ENCODE measurements around the gene IQSEC1. TPM values are rescaled to one million over a fixed set of nuclear protein-coding genes. Genes with fewer than 3 reads are reported as not detected.

The IQSEC1 gene
- total and polyA plus RNA-seq, 2 experiments from 2014 or later, result 8.0 to 51.9 TPM

GRCh38 chr3:12992629-12993516 lies 80.4 kb downstream of the IQSEC1 start:
- Mint-ChIP-seq H3K36me3 (ENCODE audit: low read depth) (no peaks in the 10 kb centered on the region), H3K9me3 (no peaks in the 10 kb centered on the region), H3K27ac (no peak overlapping the region; the same call in 1 of the 2 replicates), H3K4me3 (peak overlapping the region; percentile 67; the same call in 2 of the 3 replicates), H3K27me3 (ENCODE audit: insufficient read depth, low read depth, poor library complexity) (peaks cover 26% of the 10 kb centered on the region), H3K4me1 (peaks cover 15% of the 10 kb centered on the region)
- H3K4me2 ChIP-seq, result peak overlapping the region; percentile 87
- H3K27me3 ChIP-seq (ENCODE audit: insufficient read depth), result peaks cover 17% of the 10 kb centered on the region
- H3K9me2 ChIP-seq (ENCODE audit: insufficient read depth), result no peaks in the 10 kb centered on the region
- DNase-seq (ENCODE audit: low spot score), result peak; percentile 94
- TF ChIP-seq CTCF (conservative IDR thresholded peaks at IDR 0.05; ENCODE audit: low read depth in 2 of 2), result peak; percentile 28 to 44; a peak in 3 of 4 replicates
- TF ChIP-seq ZNF331 (CRISPR knock-in tag; IDR thresholded peaks at IDR 0.05; ENCODE audit: low read depth), result no peak
- no peaks in the 10 kb centered on the region for H3K36me3 ChIP-seq (ENCODE audit: insufficient read depth)
- H3K27ac ChIP-seq (ENCODE audit: low read depth), result no peak overlapping the region
- peaks cover 9% of the 10 kb centered on the region for H3K4me1 ChIP-seq (ENCODE audit: insufficient read depth)
- 0 out of 2 replicates have a peak, but pooled peaks cover 3% of the 10 kb centered on the region for H4K20me1 ChIP-seq (replicated peaks; ENCODE audit: insufficient read depth)
- H2AFZ ChIP-seq, result 0 out of 2 replicates have a peak overlapping the region, but pooled peaks have one; percentile 76
- H3K79me2 ChIP-seq (replicated peaks; ENCODE audit: insufficient read depth), result no peaks in the 10 kb centered on the region
- no peaks in the 10 kb centered on the region for H3F3A ChIP-seq (replicated peaks; ENCODE audit: low read depth)
- peak; percentile 64 for ATAC-seq
- peak overlapping the region; percentile 80 for H3K4me3 ChIP-seq

DNA sequence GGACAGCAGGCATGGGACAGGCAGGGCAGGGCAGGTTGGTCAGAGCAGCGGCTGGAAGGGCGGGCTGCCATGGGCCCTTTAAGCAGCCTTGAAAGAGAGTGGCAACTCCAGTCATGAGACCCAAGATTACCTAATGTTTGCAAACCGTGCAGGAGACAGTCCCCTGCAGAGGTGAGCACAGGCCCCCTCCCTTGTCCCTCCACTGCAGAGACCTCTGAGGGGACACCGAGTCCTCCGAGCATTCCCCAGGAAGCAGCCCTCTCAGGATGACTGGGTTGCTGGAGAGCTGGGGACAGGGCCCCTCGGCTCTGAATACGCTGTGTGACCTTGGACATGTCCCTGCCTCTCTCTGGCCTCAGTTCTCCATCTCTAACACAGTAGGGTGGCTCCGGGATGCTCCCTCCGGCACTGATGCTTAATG lies 81.4 kb downstream of the IQSEC1 start:
- DNase-seq (ENCODE audit: low spot score) (no peak), ATAC-seq (no peak)
- no peak overlapping the region for H3K4me3 Mint-ChIP-seq
- peaks cover 23% of the 10 kb centered on the region for H3K4me1 Mint-ChIP-seq
- Histone ChIP-seq H3K79me2 (replicated peaks; ENCODE audit: insufficient read depth) (no peaks in the 10 kb centered on the region), H3K27ac (ENCODE audit: low read depth) (no peak overlapping the region), H2AFZ (no peak overlapping the region), H3K4me3 (no peak overlapping the region), H3K4me2 (no peak overlapping the region), H4K20me1 (replicated peaks; ENCODE audit: insufficient read depth) (0 out of 2 replicates have a peak, but pooled peaks cover 3% of the 10 kb centered on the region), H3F3A (replicated peaks; ENCODE audit: low read depth) (no peaks in the 10 kb centered on the region), H3K4me1 (ENCODE audit: insufficient read depth) (peaks cover 9% of the 10 kb centered on the region), H3K9me2 (ENCODE audit: insufficient read depth) (no peaks in the 10 kb centered on the region), H3K27me3 (ENCODE audit: insufficient read depth) (peaks cover 17% of the 10 kb centered on the region), H3K36me3 (ENCODE audit: insufficient read depth) (no peaks in the 10 kb centered on the region)
- peaks cover 26% of the 10 kb centered on the region for H3K27me3 Mint-ChIP-seq (ENCODE audit: insufficient read depth, low read depth, poor library complexity)
- peaks cover 6% of the 10 kb centered on the region; the same call in 1 of the 3 replicates for H3K36me3 Mint-ChIP-seq (ENCODE audit: low read depth)
- H3K27ac Mint-ChIP-seq, result no peak overlapping the region
- H3K9me3 Mint-ChIP-seq, result peaks cover 7% of the 10 kb centered on the region
- TF ChIP-seq, protein P1, sequence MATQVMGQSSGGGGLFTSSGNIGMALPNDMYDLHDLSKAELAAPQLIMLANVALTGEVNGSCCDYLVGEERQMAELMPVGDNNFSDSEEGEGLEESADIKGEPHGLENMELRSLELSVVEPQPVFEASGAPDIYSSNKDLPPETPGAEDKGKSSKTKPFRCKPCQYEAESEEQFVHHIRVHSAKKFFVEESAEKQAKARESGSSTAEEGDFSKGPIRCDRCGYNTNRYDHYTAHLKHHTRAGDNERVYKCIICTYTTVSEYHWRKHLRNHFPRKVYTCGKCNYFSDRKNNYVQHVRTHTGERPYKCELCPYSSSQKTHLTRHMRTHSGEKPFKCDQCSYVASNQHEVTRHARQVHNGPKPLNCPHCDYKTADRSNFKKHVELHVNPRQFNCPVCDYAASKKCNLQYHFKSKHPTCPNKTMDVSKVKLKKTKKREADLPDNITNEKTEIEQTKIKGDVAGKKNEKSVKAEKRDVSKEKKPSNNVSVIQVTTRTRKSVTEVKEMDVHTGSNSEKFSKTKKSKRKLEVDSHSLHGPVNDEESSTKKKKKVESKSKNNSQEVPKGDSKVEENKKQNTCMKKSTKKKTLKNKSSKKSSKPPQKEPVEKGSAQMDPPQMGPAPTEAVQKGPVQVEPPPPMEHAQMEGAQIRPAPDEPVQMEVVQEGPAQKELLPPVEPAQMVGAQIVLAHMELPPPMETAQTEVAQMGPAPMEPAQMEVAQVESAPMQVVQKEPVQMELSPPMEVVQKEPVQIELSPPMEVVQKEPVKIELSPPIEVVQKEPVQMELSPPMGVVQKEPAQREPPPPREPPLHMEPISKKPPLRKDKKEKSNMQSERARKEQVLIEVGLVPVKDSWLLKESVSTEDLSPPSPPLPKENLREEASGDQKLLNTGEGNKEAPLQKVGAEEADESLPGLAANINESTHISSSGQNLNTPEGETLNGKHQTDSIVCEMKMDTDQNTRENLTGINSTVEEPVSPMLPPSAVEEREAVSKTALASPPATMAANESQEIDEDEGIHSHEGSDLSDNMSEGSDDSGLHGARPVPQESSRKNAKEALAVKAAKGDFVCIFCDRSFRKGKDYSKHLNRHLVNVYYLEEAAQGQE (IDR thresholded peaks at IDR 0.05; ENCODE audit: unreplicated experiment), result no peak
- TF ChIP-seq NANOG (IDR thresholded peaks at IDR 0.05; ENCODE audit: borderline replicate concordance) (no peak), CREB1 (CRISPR knock-in tag; IDR thresholded peaks at IDR 0.05; ENCODE audit: low read depth) (no peak), EZH2 (IDR thresholded peaks at IDR 0.05; ENCODE audit: low read depth, unreplicated experiment) (no peak), ETS1 (IDR thresholded peaks at IDR 0.05) (no peak), STAT1 (IDR thresholded peaks at IDR 0.05; ENCODE audit: unreplicated experiment) (no peak), ZNF331 (CRISPR knock-in tag; IDR thresholded peaks at IDR 0.05; ENCODE audit: low read depth) (no peak)
